ENCODE results near the gene CGB7.

CGB7 gene

GRCh38 chr19:49004964-49005614 lies 52.5 kb downstream of the CGB7 start:
- H3K36me3 ChIP-seq (ENCODE audit: control insufficient read depth in 1 of 2, insufficient read depth in 2 of 2, low read length in 2 of 2) = peaks cover 27 to 55% of the 10 kb centered on the region in 2 donors
- no peak overlapping the region for H3K27ac ChIP-seq (ENCODE audit: low read length)
- H3K9me3 ChIP-seq (ENCODE audit: control insufficient read depth in 1 of 2, low read length in 2 of 2) = no peaks in the 10 kb centered on the region
- no peaks in the 10 kb centered on the region for H3K27me3 ChIP-seq (ENCODE audit: low read depth, low read length)
- no peaks in the 10 kb centered on the region for H3K4me1 ChIP-seq (ENCODE audit: control insufficient read depth in 1 of 2, insufficient read depth in 2 of 2, low read length in 2 of 2)
- no peak overlapping the region for H3K4me3 ChIP-seq (ENCODE audit: low read depth in 1 of 2, low read length in 2 of 2)

Data from muscle layer of duodenum (tissue), 2 donors.